ENCODE results near the gene RPL7A. TPM values are rescaled to one million over a fixed set of nuclear protein-coding genes. Genes with fewer than 3 reads are reported as not detected.

The RPL7A gene
- total and polyA plus RNA-seq, 2 of the 4 experiments (the other 2 are of a cell fraction): 3,220 to 4,096 TPM

DNA sequence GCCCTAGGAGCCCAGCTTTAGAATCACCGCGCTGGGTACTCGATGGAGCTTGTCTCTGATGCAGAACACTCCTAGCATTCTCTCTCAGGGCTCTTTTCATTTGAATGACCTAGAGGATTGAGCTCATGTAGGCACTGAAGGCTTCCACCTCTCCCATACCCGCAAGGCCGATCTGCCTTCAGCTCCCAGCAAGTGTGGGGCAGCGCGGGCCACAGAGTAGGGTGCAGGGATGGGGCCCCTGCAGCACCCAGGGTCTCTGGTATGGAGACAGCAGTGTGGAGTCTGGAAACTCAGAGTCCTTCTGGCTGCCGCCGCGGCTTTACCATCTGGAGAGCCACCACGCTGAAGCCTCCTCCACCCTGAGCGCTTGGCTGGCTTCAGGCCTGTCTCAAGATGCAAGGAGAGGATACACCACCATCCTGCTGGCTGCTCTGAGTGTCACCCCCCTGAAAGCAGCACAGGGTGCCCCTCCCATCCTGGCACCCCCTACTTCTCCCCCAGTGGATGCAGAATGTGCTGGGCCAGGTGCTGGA is 41.1 kb downstream of the RPL7A start:
- ATAC-seq (ENCODE audit: low read depth): no peak
- no peak overlapping the region for H3K4me3 ChIP-seq (ENCODE audit: insufficient read depth, low read depth, low read length)
- H3K4me1 ChIP-seq (ENCODE audit: control insufficient read depth, insufficient read depth, low read length): no peaks in the 10 kb centered on the region
- H3K79me1 ChIP-seq (ENCODE audit: low read depth in 1 of 2, low read length in 2 of 2): no peaks in the 10 kb centered on the region
- no peak overlapping the region for H2AK5ac ChIP-seq (ENCODE audit: low read depth, low read length)
- no peak overlapping the region for H2BK20ac ChIP-seq (ENCODE audit: low read depth, low read length)
- dilution Hi-C loops (cut with HindIII; ENCODE audit: low sequenced_read_pairs, unreplicated experiment): no loop called here
- no peaks in the 10 kb centered on the region for H3K36me3 ChIP-seq (ENCODE audit: control insufficient read depth, insufficient read depth, low read length)
- no peak overlapping the region for H3K9ac ChIP-seq (ENCODE audit: low read depth, low read length)
- H3K27ac ChIP-seq (ENCODE audit: insufficient read depth, low read length): no peak overlapping the region
- no peak overlapping the region for H3K14ac ChIP-seq (replicated peaks; ENCODE audit: low read depth, low read length)
- H4K91ac ChIP-seq (ENCODE audit: insufficient read depth, low read depth, low read length): no peak overlapping the region
- no peak overlapping the region for H4K5ac ChIP-seq (ENCODE audit: low read depth, low read length)
- H2AK9ac ChIP-seq (replicated peaks; ENCODE audit: low read depth, low read length, poor library complexity): no peak overlapping the region
- no peaks in the 10 kb centered on the region for H3K9me3 ChIP-seq (ENCODE audit: control insufficient read depth, insufficient read depth, low read length)
- no peak for TF ChIP-seq MAFK (IDR thresholded peaks at IDR 0.05; ENCODE audit: low read depth, low read length)
- TF ChIP-seq, protein P1, sequence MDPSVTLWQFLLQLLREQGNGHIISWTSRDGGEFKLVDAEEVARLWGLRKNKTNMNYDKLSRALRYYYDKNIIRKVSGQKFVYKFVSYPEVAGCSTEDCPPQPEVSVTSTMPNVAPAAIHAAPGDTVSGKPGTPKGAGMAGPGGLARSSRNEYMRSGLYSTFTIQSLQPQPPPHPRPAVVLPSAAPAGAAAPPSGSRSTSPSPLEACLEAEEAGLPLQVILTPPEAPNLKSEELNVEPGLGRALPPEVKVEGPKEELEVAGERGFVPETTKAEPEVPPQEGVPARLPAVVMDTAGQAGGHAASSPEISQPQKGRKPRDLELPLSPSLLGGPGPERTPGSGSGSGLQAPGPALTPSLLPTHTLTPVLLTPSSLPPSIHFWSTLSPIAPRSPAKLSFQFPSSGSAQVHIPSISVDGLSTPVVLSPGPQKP (IDR thresholded peaks at IDR 0.05; ENCODE audit: borderline replicate concordance, low read depth, low read length): no peak
- TF ChIP-seq SMC3 (IDR thresholded peaks at IDR 0.05; ENCODE audit: low read depth, low read length): no peak
- no peak for TF ChIP-seq CHD1 (IDR thresholded peaks at IDR 0.05; ENCODE audit: low read depth, low read length)
- TF ChIP-seq POLR2A (IDR thresholded peaks at IDR 0.05; ENCODE audit: low read depth, low read length): no peak
- no peak for TF ChIP-seq RCOR1 (IDR thresholded peaks at IDR 0.05; ENCODE audit: insufficient replicate concordance, low read length)
- no peak for TF ChIP-seq NFE2L2 (IDR thresholded peaks at IDR 0.05; ENCODE audit: low read depth, low read length)
- no peak for TF ChIP-seq FOS (IDR thresholded peaks at IDR 0.05; ENCODE audit: low read depth, low read length)
- TF ChIP-seq, protein P2, sequence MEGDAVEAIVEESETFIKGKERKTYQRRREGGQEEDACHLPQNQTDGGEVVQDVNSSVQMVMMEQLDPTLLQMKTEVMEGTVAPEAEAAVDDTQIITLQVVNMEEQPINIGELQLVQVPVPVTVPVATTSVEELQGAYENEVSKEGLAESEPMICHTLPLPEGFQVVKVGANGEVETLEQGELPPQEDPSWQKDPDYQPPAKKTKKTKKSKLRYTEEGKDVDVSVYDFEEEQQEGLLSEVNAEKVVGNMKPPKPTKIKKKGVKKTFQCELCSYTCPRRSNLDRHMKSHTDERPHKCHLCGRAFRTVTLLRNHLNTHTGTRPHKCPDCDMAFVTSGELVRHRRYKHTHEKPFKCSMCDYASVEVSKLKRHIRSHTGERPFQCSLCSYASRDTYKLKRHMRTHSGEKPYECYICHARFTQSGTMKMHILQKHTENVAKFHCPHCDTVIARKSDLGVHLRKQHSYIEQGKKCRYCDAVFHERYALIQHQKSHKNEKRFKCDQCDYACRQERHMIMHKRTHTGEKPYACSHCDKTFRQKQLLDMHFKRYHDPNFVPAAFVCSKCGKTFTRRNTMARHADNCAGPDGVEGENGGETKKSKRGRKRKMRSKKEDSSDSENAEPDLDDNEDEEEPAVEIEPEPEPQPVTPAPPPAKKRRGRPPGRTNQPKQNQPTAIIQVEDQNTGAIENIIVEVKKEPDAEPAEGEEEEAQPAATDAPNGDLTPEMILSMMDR (conservative IDR thresholded peaks at IDR 0.05; ENCODE audit: low read depth, low read length): no peak
- H3K9me1 ChIP-seq (ENCODE audit: insufficient read depth, low read length): no peaks in the 10 kb centered on the region
- no peak overlapping the region for H3K4me2 ChIP-seq (ENCODE audit: low read depth, low read length)
- ChIA-PET POLR2A (ENCODE audit: unreplicated experiment) (no interaction called here), CTCF (no interaction called here)
- H3K4ac ChIP-seq (ENCODE audit: low read depth, low read length): no peak overlapping the region
- no peaks in the 10 kb centered on the region; the same call in 1 of the 2 replicates for H4K20me1 ChIP-seq (ENCODE audit: insufficient read depth, low read length)
- H2BK15ac ChIP-seq (ENCODE audit: low read depth, low read length): no peak overlapping the region
- in situ Hi-C loops (cut with MboI; ENCODE audit: low sequenced_read_pairs): no loop called here
- no peak overlapping the region for H3K18ac ChIP-seq (ENCODE audit: low read depth, low read length)
- H3K23ac ChIP-seq (ENCODE audit: low read depth, low read length): no peak overlapping the region
- H2BK5ac ChIP-seq (ENCODE audit: low read depth, low read length, poor library complexity, severe bottlenecking): no peak overlapping the region
- DNase-seq: no peak
- no peak overlapping the region for H2AFZ ChIP-seq (replicated peaks; ENCODE audit: low read length, poor library complexity)
- 85% methylated on average over 4 of the region's 12 CpGs; no CpG with 5 or more reads in 1 of the 2 experiments for WGBS, 2 experiments (ENCODE audit: extremely low coverage in 2 of 2, insufficient read length in 1 of 2)
- intact Hi-C loops (cut with micrococcal nuclease): no loop called here
- BruUV-seq (replicated peaks): no TSS peak
- no peak overlapping the region for H4K8ac ChIP-seq (ENCODE audit: low read depth in 2 of 2, low read length in 2 of 2)
- H2BK120ac ChIP-seq (ENCODE audit: low read depth, low read length): no peak overlapping the region
- peaks cover 12% of the 10 kb centered on the region for H3K27me3 ChIP-seq (ENCODE audit: control insufficient read depth, insufficient read depth, low read length)
- no peak overlapping the region for H3K56ac ChIP-seq (ENCODE audit: extremely low read depth, insufficient read depth, low read length)

Measured in IMR-90 (cell line).